K562 (cell line): ENCODE results near the gene FLOT2. TPM values are rescaled to one million over a fixed set of nuclear protein-coding genes. Genes with fewer than 3 reads are reported as not detected.

ENCODE experiments used
- CBX3 ChIP-seq, 2 experiments: IDR thresholded peaks; 1 replicate in 1 of 2; 2 replicates in 1 of 2; pipeline ENCODE4 v1.6.1; 2012; ENCODE audit warnings: inconsistent platforms in 2 of 2, low read length in 2 of 2, borderline replicate concordance in 1 of 2, control low read depth in 1 of 2
- EHMT2 ChIP-seq: fragments of 450-650 bp; IDR thresholded peaks from 2 replicates; pipeline ENCODE4 v1.6.1; 2018; ENCODE audit warnings: antibody characterized with exemption
- HEY1 ChIP-seq: fragments of 250-450 bp; sonication (Bioruptor Pico); IDR thresholded peaks from 2 replicates; pipeline ENCODE4 v1.5.0; 2020; ENCODE audit warnings: mild to moderate bottlenecking, moderate library complexity, borderline replicate concordance
- KDM2B ChIP-seq: fragments of 250-450 bp; sonication (Bioruptor Pico); IDR thresholded peaks from 2 replicates; pipeline ENCODE4 v1.8.0; 2021; ENCODE audit warnings: mild to moderate bottlenecking, moderate library complexity
- LARP7 ChIP-seq: fragments of 450-650 bp; IDR thresholded peaks from 2 replicates; pipeline ENCODE4 v1.6.1; 2016
- MYBL2 ChIP-seq, 2 experiments: fragments of 450-650 bp in 1 of 2; sonication (generic) in 1 of 2; formaldehyde crosslinking in 1 of 2; IDR thresholded peaks; 2 replicates each; pipeline versions ENCODE4 v1.6.1 to v1.8.1; 2017 to 2022; ENCODE audit warnings: borderline replicate concordance in 1 of 2, inconsistent platforms in 1 of 2, low read depth in 1 of 2, mild to moderate bottlenecking in 1 of 2, missing genetic modification reagents in 1 of 2, moderate library complexity in 1 of 2
- NFYB ChIP-seq: IDR thresholded peaks from 2 replicates; pipeline ENCODE4 v1.6.1; 2011; ENCODE audit warnings: mild to moderate bottlenecking, moderate library complexity; ENCODE audit not compliant: insufficient read length; ENCODE audit errors: extremely low read depth
- PBX2 ChIP-seq, 2 experiments: IDR thresholded peaks in 1 of 2; conservative IDR thresholded peaks in 1 of 2; 2 replicates each; pipeline ENCODE4 v1.6.1; 2016; ENCODE audit warnings: low read depth in 2 of 2, mild to moderate bottlenecking in 1 of 2, missing compliant biosample characterization in 1 of 2, missing genetic modification characterization in 1 of 2, moderate library complexity in 1 of 2
- ZBED1 ChIP-seq: IDR thresholded peaks from 2 replicates; pipeline ENCODE4 v1.6.1; 2014
- ZKSCAN8 ChIP-seq: fragments of 200-800 bp; sonication (Bioruptor generic); IDR thresholded peaks from 2 replicates; pipeline ENCODE4 v1.6.1; 2016; ENCODE audit warnings: missing genetic modification characterization, missing compliant biosample characterization
- ZNF551 ChIP-seq: fragments of 250-450 bp; sonication (Bioruptor Pico); IDR thresholded peaks from 2 replicates; pipeline ENCODE4 v1.5.0; 2021; ENCODE audit warnings: mild to moderate bottlenecking, moderate library complexity
- polyA plus RNA-seq, 8 experiments: library from polyadenylated mRNA; depleted of rRNA in 4 of 8; stranded (reverse) in 5 of 8; unstranded in 3 of 8; fragments of >200 nt; fragmentation: Nextera tagmentation in 2 of 8; fragmentation: Illumina TruSeq in 1 of 8; extraction: Ambion mirVana in 2 of 8; extraction: Trizol in 1 of 8; gene quantifications; 2 replicates each; pipeline versions ENCODE4 v1.2.1 to v1.2.3, GENCODE V29; 2011 to 2014; ENCODE audit warnings: inconsistent platforms in 1 of 8, missing spikeins in 1 of 8
- total RNA-seq, 7 experiments: library from RNA; depleted of rRNA in 6 of 7; stranded (reverse); fragments of >200 nt in 6 of 7; fragmentation: Illumina TruSeq in 2 of 7; extraction: Trizol in 2 of 7; gene quantifications; 2 replicates each; pipeline versions ENCODE4 v1.2.1 to v1.2.3, GENCODE V29; 2011 to 2021; ENCODE audit warnings: low replicate concordance in 1 of 7
- TF ChIP-seq, protein P1 (sequence below): fragments of 450-650 bp; IDR thresholded peaks from 2 replicates; pipeline ENCODE4 v1.7.1; 2018; ENCODE audit warnings: mild to moderate bottlenecking, low read depth; ENCODE audit not compliant: partially characterized antibody
- TF ChIP-seq, protein P2 (sequence below): sonication (generic); formaldehyde crosslinking; IDR thresholded peaks from 2 replicates; pipeline ENCODE4 v1.8.1; 2023; ENCODE audit warnings: mild to moderate bottlenecking, missing genetic modification reagents
- TF ChIP-seq, protein P3 (sequence below): fragments of 450-650 bp; IDR thresholded peaks from 2 replicates; pipeline ENCODE4 v1.6.1; 2016; ENCODE audit warnings: low read depth, mild to moderate bottlenecking, moderate library complexity

FLOT2 gene
- total and polyA plus RNA-seq, 9 of the 15 experiments (the other 6 are each of a cell fraction or from before 2014, with no cell fraction given), result 17.5 to 138 (median 41.7) TPM

DNA sequence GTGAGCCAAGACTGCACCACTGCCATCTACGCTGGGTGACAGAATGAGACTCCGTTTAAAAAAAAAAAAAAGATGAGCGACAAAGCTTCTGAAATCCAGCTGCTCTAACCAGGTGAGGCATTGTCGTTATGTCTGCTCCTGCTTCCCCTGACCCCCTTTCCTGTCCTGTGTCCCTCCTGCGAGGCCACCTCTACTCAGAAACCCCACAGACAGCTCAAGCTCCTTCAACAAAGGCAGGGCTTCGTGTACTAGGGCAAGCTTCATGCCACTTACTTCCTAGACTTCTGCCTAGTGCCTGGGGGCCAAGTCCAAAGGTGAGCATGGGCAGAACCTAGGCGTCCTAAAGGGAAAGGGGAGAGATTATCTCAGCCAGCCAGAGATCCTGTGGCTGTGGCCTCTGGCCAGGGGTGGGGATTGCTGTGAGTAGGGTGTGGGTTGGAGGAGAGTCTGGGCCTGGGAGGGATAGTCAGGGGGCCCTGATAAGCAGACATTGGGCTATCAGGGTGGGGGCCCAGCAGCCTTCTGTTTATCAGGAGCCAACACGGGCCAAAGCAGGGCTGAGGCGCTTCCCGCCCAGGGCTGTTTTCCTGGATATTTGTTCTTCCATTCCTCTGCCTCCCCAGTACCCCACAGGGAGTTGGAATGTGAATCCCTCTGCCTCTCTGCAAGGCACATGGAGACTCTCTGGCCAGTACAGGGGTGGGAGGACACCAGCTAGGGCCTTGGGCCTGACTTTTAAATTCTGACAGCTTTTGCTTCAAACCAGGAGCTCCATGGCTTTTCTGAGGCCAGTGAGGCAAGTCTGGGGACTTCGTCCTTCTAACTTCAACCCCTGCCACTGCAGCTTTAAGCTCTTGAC, 32.3 kb downstream of the FLOT2 start (continued):
- TF ChIP-seq MYBL2 (IDR thresholded peaks at IDR 0.05; ENCODE audit: low read depth) (no peak), MYBL2 (CRISPR knock-in tag; IDR thresholded peaks at IDR 0.05; ENCODE audit: borderline replicate concordance) (no peak), ZBED1 (peak; percentile 94), ZNF551 (no peak), EHMT2 (peak; percentile 29; the same call in 1 of the 2 replicates), CBX3 (IDR thresholded peaks at IDR 0.05; ENCODE audit: borderline replicate concordance in 1 of 2, low read length in 2 of 2) (peak in 1 of 2 experiments; percentile 82; a peak in 2 of 3 replicates), KDM2B (CRISPR knock-in tag) (no peak), LARP7 (no peak; the same call in 1 of the 2 replicates), HEY1 (CRISPR knock-in tag) (peak; percentile 16; the same call in 1 of the 2 replicates), ZKSCAN8 (CRISPR knock-in tag) (peak; percentile 90), PBX2 (CRISPR knock-in tag; IDR thresholded peaks at IDR 0.05; ENCODE audit: low read depth) (no peak), PBX2 (tag; conservative IDR thresholded peaks at IDR 0.05; ENCODE audit: low read depth) (no peak), NFYB (no peak)
- TF ChIP-seq, protein P1, sequence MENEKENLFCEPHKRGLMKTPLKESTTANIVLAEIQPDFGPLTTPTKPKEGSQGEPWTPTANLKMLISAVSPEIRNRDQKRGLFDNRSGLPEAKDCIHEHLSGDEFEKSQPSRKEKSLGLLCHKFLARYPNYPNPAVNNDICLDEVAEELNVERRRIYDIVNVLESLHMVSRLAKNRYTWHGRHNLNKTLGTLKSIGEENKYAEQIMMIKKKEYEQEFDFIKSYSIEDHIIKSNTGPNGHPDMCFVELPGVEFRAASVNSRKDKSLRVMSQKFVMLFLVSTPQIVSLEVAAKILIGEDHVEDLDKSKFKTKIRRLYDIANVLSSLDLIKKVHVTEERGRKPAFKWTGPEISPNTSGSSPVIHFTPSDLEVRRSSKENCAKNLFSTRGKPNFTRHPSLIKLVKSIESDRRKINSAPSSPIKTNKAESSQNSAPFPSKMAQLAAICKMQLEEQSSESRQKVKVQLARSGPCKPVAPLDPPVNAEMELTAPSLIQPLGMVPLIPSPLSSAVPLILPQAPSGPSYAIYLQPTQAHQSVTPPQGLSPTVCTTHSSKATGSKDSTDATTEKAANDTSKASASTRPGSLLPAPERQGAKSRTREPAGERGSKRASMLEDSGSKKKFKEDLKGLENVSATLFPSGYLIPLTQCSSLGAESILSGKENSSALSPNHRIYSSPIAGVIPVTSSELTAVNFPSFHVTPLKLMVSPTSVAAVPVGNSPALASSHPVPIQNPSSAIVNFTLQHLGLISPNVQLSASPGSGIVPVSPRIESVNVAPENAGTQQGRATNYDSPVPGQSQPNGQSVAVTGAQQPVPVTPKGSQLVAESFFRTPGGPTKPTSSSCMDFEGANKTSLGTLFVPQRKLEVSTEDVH, result peak; percentile 64
- TF ChIP-seq, protein P2, sequence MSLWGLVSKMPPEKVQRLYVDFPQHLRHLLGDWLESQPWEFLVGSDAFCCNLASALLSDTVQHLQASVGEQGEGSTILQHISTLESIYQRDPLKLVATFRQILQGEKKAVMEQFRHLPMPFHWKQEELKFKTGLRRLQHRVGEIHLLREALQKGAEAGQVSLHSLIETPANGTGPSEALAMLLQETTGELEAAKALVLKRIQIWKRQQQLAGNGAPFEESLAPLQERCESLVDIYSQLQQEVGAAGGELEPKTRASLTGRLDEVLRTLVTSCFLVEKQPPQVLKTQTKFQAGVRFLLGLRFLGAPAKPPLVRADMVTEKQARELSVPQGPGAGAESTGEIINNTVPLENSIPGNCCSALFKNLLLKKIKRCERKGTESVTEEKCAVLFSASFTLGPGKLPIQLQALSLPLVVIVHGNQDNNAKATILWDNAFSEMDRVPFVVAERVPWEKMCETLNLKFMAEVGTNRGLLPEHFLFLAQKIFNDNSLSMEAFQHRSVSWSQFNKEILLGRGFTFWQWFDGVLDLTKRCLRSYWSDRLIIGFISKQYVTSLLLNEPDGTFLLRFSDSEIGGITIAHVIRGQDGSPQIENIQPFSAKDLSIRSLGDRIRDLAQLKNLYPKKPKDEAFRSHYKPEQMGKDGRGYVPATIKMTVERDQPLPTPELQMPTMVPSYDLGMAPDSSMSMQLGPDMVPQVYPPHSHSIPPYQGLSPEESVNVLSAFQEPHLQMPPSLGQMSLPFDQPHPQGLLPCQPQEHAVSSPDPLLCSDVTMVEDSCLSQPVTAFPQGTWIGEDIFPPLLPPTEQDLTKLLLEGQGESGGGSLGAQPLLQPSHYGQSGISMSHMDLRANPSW (CRISPR knock-in tag), result no peak
- TF ChIP-seq, protein P3, sequence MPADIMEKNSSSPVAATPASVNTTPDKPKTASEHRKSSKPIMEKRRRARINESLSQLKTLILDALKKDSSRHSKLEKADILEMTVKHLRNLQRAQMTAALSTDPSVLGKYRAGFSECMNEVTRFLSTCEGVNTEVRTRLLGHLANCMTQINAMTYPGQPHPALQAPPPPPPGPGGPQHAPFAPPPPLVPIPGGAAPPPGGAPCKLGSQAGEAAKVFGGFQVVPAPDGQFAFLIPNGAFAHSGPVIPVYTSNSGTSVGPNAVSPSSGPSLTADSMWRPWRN, result peak; percentile 93
